HEK293 (cell line): Measurements from ENCODE around the gene ZBTB20.

Experiments used
- CTCF ChIA-PET: fragments of 350-600 bp; formaldehyde crosslinking; extraction: SDS; loops from one replicate; lab custom pipeline; 2021; ENCODE audit warnings: antibody characterized with exemption; lab: Yijun Ruan, JAX
- POLR2A ChIA-PET: fragments of 300-600 bp; formaldehyde crosslinking; extraction: SDS; loops from one replicate; lab custom pipeline; 2020; ENCODE audit warnings: antibody characterized with exemption, inconsistent platforms; lab: Yijun Ruan, JAX
- H3K27ac ChIP-seq: fragments of 200-500 bp; sonication (Bioruptor generic); 2 replicates; pipeline ENCODE4 v1.5.1; 2014; ENCODE audit warnings: low read depth, low read length, control low read depth, inconsistent platforms; ENCODE audit errors: extremely low read depth
- H3K36me3 ChIP-seq, 2 experiments: fragments of 200-500 bp in 1 of 2; sonication (Bioruptor generic) in 1 of 2; 1 replicate in 1 of 2; 2 replicates in 1 of 2; pipeline ENCODE4 v1.5.1; 2014 to 2017; ENCODE audit warnings: inconsistent platforms in 2 of 2, low read length in 2 of 2; ENCODE audit not compliant: control insufficient read depth in 2 of 2, insufficient read depth in 1 of 2
- H3K4me1 ChIP-seq: fragments of 200-500 bp; sonication (Bioruptor generic); 2 replicates; pipeline ENCODE4 v1.5.1; 2014; ENCODE audit warnings: mild to moderate bottlenecking, low read length, inconsistent platforms; ENCODE audit not compliant: control insufficient read depth, insufficient read depth
- H3K4me3 ChIP-seq: 2 replicates; pipeline ENCODE4 v1.5.1; 2011; ENCODE audit warnings: low read depth, mild to moderate bottlenecking, control low read depth, low read length, moderate library complexity
- H3K9me3 ChIP-seq: fragments of 200-500 bp; sonication (Bioruptor generic); 2 replicates; pipeline ENCODE4 v1.5.1; 2014; ENCODE audit warnings: low read depth, low read length, inconsistent platforms; ENCODE audit not compliant: control insufficient read depth, insufficient read depth
- FEZF1 ChIP-seq: fragments of 450-650 bp; formaldehyde crosslinking; IDR thresholded peaks from 2 replicates; pipeline ENCODE4 v1.5.1; 2016; ENCODE audit warnings: missing biosample characterization, missing genetic modification characterization
- OSR2 ChIP-seq: fragments of 450-650 bp; formaldehyde crosslinking; IDR thresholded peaks from 2 replicates; pipeline ENCODE4 v1.5.1; 2016; ENCODE audit warnings: missing biosample characterization, missing genetic modification characterization
- TRIM28 ChIP-seq: IDR thresholded peaks from 2 replicates; pipeline ENCODE4 v1.6.1; 2011; ENCODE audit warnings: low read length, control low read depth, borderline replicate concordance
- YY1 ChIP-seq: fragments of 450-650 bp; formaldehyde crosslinking; IDR thresholded peaks from 2 replicates; pipeline ENCODE4 v1.5.1; 2018; ENCODE audit warnings: missing biosample characterization, missing genetic modification characterization
- ZBTB48 ChIP-seq: fragments of 450-650 bp; formaldehyde crosslinking; IDR thresholded peaks from 2 replicates; pipeline ENCODE4 v1.5.1; 2016; ENCODE audit warnings: missing biosample characterization, missing genetic modification characterization
- ZNF133 ChIP-seq: fragments of 450-650 bp; formaldehyde crosslinking; IDR thresholded peaks from 2 replicates; pipeline ENCODE4 v1.5.1; 2016; ENCODE audit warnings: missing biosample characterization, missing genetic modification characterization
- ZNF221 ChIP-seq: fragments of 450-650 bp; formaldehyde crosslinking; IDR thresholded peaks from 2 replicates; pipeline ENCODE4 v1.5.1; 2017; ENCODE audit warnings: missing biosample characterization, missing genetic modification characterization, borderline replicate concordance
- ZNF223 ChIP-seq: fragments of 450-650 bp; formaldehyde crosslinking; IDR thresholded peaks from 2 replicates; pipeline ENCODE4 v1.5.1; 2016; ENCODE audit warnings: missing biosample characterization, missing genetic modification characterization
- ZNF274 ChIP-seq, 2 experiments: fragments of 200-500 bp in 1 of 2; fragments of 450-650 bp in 1 of 2; sonication (Bioruptor generic) in 1 of 2; formaldehyde crosslinking in 1 of 2; IDR thresholded peaks; 2 replicates each; pipeline versions ENCODE4 v1.5.1 to v1.6.1; 2014 to 2016; ENCODE audit warnings: borderline replicate concordance in 1 of 2, inconsistent platforms in 1 of 2, low read length in 1 of 2, missing biosample characterization in 1 of 2, missing genetic modification characterization in 1 of 2
- ZNF366 ChIP-seq: fragments of 450-650 bp; formaldehyde crosslinking; conservative IDR thresholded peaks from 2 replicates; pipeline ENCODE4 v1.5.1; 2016; ENCODE audit warnings: missing biosample characterization, missing genetic modification characterization
- ZNF391 ChIP-seq: fragments of 450-650 bp; formaldehyde crosslinking; IDR thresholded peaks from 2 replicates; pipeline ENCODE4 v1.5.1; 2016; ENCODE audit warnings: low read depth, missing biosample characterization, missing genetic modification characterization, borderline replicate concordance
- ZNF473 ChIP-seq: fragments of 450-650 bp; formaldehyde crosslinking; IDR thresholded peaks from 2 replicates; pipeline ENCODE4 v1.5.1; 2017; ENCODE audit warnings: missing biosample characterization, missing genetic modification characterization
- ZNF555 ChIP-seq: fragments of 450-650 bp; formaldehyde crosslinking; conservative IDR thresholded peaks from 2 replicates; pipeline ENCODE4 v1.5.1; 2017; ENCODE audit warnings: missing biosample characterization, mild to moderate bottlenecking, missing genetic modification characterization, inconsistent platforms
- ZNF560 ChIP-seq: fragments of 450-650 bp; formaldehyde crosslinking; IDR thresholded peaks from 2 replicates; pipeline ENCODE4 v1.5.1; 2017; ENCODE audit warnings: missing biosample characterization, missing genetic modification characterization, borderline replicate concordance
- ZNF76 ChIP-seq: fragments of 450-650 bp; formaldehyde crosslinking; IDR thresholded peaks from 2 replicates; pipeline ENCODE4; 2016; ENCODE audit warnings: low read depth, missing biosample characterization, missing genetic modification characterization, borderline replicate concordance
- ZNF777 ChIP-seq: fragments of 450-650 bp; formaldehyde crosslinking; IDR thresholded peaks from 2 replicates; pipeline ENCODE4 v1.5.1; 2017; ENCODE audit warnings: missing biosample characterization, missing genetic modification characterization, borderline replicate concordance
- ZNF791 ChIP-seq: fragments of 450-650 bp; formaldehyde crosslinking; IDR thresholded peaks from 2 replicates; pipeline ENCODE4 v1.5.1; 2016; ENCODE audit warnings: missing biosample characterization, missing genetic modification characterization
- ZSCAN16 ChIP-seq: fragments of 450-650 bp; formaldehyde crosslinking; IDR thresholded peaks from 2 replicates; pipeline ENCODE4 v1.5.1; 2016; ENCODE audit warnings: missing biosample characterization, missing genetic modification characterization
- TF ChIP-seq, protein P1 (sequence below): fragments of 450-650 bp; formaldehyde crosslinking; IDR thresholded peaks from 2 replicates; pipeline ENCODE4 v1.5.1; 2016; ENCODE audit warnings: missing biosample characterization, missing genetic modification characterization
- TF ChIP-seq, protein P2 (sequence below): IDR thresholded peaks from 2 replicates; pipeline ENCODE4 v1.6.1; 2011; ENCODE audit warnings: mild to moderate bottlenecking, low read depth, low read length, borderline replicate concordance

Gene ZBTB20

DNA sequence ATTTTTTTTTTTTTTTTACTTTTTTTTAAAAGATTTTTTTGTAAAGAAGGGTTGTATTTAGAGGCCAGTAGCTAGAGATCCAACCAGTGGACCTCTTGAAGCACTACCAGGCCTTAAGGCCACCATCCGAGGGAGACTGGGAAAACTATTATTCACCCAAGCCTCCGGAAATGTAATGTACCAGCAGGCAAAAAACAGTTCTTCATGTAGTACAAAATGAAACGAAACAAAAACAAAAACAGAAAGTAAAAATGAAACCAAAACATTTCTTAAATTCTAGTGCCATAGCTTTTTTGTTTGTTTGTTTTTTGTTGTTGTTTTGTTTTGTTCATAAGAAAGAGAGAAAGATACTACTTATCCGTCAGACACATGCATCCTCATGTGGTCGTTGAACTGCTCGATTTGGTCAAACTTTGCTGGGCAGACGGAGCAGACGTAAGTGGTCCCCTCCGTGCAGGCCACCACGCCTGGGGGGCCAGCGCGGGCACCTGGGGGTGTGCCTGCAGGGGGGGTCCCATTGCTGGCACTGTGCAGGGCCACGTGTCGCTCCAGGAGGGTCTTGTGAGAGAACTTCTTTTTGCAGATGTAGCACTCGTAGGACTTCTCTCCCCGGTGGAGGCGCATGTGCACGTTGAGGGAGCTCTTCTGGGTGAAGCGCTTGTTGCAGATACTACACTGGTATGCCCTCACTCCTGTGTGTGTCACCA, 808.3 kb downstream of the ZBTB20 start:
- no peak overlapping the region for H3K27ac ChIP-seq
- no peak for TF ChIP-seq OSR2
- TF ChIP-seq, all 188 proteins: peak for 0
- ChIA-PET CTCF (no interaction called here), POLR2A (no interaction called here)
- H3K36me3 ChIP-seq = peaks cover 0 to 15% of the 10 kb centered on the region in 2 experiments; a peak in 1 of 3 replicates
- no peaks in the 10 kb centered on the region for H3K9me3 ChIP-seq
- H3K4me1 ChIP-seq = no peaks in the 10 kb centered on the region
- H3K4me3 ChIP-seq = no peak overlapping the region

DNA sequence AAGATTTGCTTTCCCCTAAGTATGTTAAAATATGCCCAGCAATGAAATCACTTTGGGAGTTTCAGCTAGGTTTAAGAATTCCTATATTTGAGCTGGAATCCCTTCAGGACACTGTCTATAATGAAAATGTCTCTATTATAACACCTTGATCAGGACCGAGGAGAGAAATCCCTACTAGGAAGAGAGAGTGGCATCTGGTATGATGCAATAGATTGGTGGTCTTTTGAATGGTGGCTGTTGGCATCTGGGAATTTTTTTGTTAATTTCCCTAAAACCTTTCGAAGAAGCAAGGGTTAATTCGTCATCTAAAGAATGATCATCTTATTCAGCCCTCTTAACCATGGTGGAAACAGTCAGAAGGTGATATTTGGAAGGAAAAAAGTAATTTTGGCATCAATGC, 810.2 kb downstream of the ZBTB20 start:
- no peaks in the 10 kb centered on the region for H3K9me3 ChIP-seq
- peaks cover 0 to 15% of the 10 kb centered on the region in 2 experiments; a peak in 1 of 3 replicates for H3K36me3 ChIP-seq
- no peak overlapping the region for H3K27ac ChIP-seq
- no peaks in the 10 kb centered on the region for H3K4me1 ChIP-seq
- ChIA-PET CTCF (interaction anchor here (0.6 kb wide), 1 partner anchor 625 kb away, joined by 3 read pairs; no protein-coding TSS in a partner anchor), POLR2A (no interaction called here)
- no peak for TF ChIP-seq ZNF366 (tag by site-specific recombination)
- no peak for TF ChIP-seq ZNF791 (tag by site-specific recombination)
- TF ChIP-seq ZNF777 = no peak
- TF ChIP-seq ZNF221 (tag by site-specific recombination) = no peak
- no peak for TF ChIP-seq ZNF274 (IDR thresholded peaks at IDR 0.05; ENCODE audit: low read length)
- TF ChIP-seq ZNF274 (tag by site-specific recombination; IDR thresholded peaks at IDR 0.05; ENCODE audit: borderline replicate concordance) = no peak
- no peak for TF ChIP-seq ZNF555
- no peak for TF ChIP-seq ZNF76
- TF ChIP-seq ZNF133 (tag by site-specific recombination) = no peak
- no peak for TF ChIP-seq ZBTB48 (tag by site-specific recombination)
- TF ChIP-seq ZNF391 = no peak
- TF ChIP-seq ZNF473 (tag by site-specific recombination) = no peak
- TF ChIP-seq, protein P1, sequence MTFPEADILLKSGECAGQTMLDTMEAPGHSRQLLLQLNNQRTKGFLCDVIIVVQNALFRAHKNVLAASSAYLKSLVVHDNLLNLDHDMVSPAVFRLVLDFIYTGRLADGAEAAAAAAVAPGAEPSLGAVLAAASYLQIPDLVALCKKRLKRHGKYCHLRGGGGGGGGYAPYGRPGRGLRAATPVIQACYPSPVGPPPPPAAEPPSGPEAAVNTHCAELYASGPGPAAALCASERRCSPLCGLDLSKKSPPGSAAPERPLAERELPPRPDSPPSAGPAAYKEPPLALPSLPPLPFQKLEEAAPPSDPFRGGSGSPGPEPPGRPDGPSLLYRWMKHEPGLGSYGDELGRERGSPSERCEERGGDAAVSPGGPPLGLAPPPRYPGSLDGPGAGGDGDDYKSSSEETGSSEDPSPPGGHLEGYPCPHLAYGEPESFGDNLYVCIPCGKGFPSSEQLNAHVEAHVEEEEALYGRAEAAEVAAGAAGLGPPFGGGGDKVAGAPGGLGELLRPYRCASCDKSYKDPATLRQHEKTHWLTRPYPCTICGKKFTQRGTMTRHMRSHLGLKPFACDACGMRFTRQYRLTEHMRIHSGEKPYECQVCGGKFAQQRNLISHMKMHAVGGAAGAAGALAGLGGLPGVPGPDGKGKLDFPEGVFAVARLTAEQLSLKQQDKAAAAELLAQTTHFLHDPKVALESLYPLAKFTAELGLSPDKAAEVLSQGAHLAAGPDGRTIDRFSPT (tag by site-specific recombination) = no peak
- TF ChIP-seq YY1 (tag by site-specific recombination) = no peak
- TF ChIP-seq ZNF223 = no peak
- no peak for TF ChIP-seq FEZF1 (tag by site-specific recombination)
- TF ChIP-seq ZSCAN16 (tag by site-specific recombination) = no peak
- no peak for TF ChIP-seq TRIM28
- no peak for TF ChIP-seq ZNF560
- TF ChIP-seq, protein P2, sequence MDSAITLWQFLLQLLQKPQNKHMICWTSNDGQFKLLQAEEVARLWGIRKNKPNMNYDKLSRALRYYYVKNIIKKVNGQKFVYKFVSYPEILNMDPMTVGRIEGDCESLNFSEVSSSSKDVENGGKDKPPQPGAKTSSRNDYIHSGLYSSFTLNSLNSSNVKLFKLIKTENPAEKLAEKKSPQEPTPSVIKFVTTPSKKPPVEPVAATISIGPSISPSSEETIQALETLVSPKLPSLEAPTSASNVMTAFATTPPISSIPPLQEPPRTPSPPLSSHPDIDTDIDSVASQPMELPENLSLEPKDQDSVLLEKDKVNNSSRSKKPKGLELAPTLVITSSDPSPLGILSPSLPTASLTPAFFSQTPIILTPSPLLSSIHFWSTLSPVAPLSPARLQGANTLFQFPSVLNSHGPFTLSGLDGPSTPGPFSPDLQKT = no peak
- no peak overlapping the region for H3K4me3 ChIP-seq
